ENCODE measurements around the gene LHX4.

The LHX4 gene

GRCh38 chr1:180253585-180254495 lies 23.8 kb downstream of the LHX4 start:
- DNase-seq (ENCODE audit: low read depth) = no peak
- H3K4me3 ChIP-seq (ENCODE audit: low read depth, low read length) = no peak overlapping the region

DNA sequence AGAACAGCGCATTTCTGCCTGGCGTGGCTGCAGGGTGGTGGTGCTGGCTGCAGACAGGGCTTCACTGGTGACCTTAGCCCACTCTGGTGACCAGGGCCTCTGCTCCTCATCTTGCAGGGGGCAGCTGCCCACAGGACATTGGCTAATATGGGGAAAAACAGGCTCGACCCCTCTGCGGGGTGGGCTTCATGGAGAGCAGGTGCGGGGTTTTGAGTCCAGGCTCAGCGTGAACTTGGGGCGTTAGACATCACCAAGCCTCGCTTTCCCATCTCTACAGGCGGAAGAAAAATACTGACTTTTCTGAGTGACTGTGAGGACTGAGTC lies 24.4 kb downstream of the LHX4 start:
- no peak overlapping the region for H3K4me3 ChIP-seq (ENCODE audit: low read depth, low read length)
- no peak for DNase-seq (ENCODE audit: low read depth)

- DNase-seq (ENCODE audit: low read depth) = no peak
- no peak overlapping the region for H3K4me3 ChIP-seq (ENCODE audit: low read depth, low read length)
Observed at GRCh38 chr1:180254854-180255253, 24.8 kb downstream of the LHX4 start.

- no peak for DNase-seq (ENCODE audit: low read depth)
- H3K4me3 ChIP-seq (ENCODE audit: low read depth, low read length) = no peak overlapping the region
Observed at GRCh38 chr1:180255536-180256340, 25.7 kb downstream of the LHX4 start.

GRCh38 chr1:180256341-180257027 lies 26.4 kb downstream of the LHX4 start:
- H3K4me3 ChIP-seq (ENCODE audit: low read depth, low read length) = no peak overlapping the region
- DNase-seq (ENCODE audit: low read depth) = no peak

DNA sequence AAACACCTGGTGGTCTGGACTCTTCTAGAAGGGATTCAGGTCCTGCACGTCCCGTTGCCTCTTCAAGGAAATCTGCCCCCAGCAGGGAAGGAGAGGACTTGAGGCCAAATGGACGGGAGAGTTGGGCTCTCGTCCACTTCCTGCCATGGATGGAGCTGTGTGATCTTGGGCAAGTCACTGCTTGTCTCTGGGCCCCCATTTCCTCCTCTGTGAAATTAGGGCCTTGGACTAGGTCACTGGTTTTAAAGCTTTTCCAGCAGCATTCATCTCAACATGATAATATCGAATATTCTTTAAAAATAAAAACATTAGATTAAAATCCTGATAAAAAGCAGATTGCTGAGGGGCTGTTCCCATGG lies 26.9 kb downstream of the LHX4 start:
- DNase-seq (ENCODE audit: low read depth) = no peak
- H3K4me3 ChIP-seq (ENCODE audit: low read depth, low read length) = no peak overlapping the region

DNA sequence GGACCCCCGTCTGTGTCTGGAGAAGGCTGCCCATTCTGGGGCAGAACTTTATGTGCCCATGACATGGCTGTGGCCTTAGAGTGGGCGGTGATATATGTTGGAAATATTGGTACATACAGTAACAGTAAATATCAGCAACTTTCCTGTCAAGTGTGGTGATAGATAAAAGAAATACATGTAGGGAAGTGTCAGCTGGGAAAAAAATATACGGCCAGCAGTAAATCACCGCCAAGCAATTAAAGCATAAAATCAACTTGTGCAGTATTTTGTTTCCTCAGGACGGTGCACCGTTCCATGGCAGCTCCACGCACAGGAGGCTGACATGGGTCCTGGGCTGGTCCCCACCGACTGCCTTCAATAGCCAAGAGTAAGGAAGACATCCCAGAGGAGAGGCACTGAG lies 27.4 kb downstream of the LHX4 start:
- DNase-seq (ENCODE audit: low read depth) = no peak
- H3K4me3 ChIP-seq (ENCODE audit: low read depth, low read length) = no peak overlapping the region

- DNase-seq (ENCODE audit: low read depth) = no peak
- no peak overlapping the region for H3K4me3 ChIP-seq (ENCODE audit: low read depth, low read length)
Observed at GRCh38 chr1:180258290-180258689, 28.2 kb downstream of the LHX4 start.

- no peak overlapping the region for H3K4me3 ChIP-seq (ENCODE audit: low read depth, low read length)
- no peak for DNase-seq (ENCODE audit: low read depth)
Observed at GRCh38 chr1:180258935-180259334, 28.9 kb downstream of the LHX4 start.

GRCh38 chr1:180259431-180260338 lies 29.6 kb downstream of the LHX4 start:
- H3K4me3 ChIP-seq (ENCODE audit: low read depth, low read length) = no peak overlapping the region
- no peak for DNase-seq (ENCODE audit: low read depth)

DNA sequence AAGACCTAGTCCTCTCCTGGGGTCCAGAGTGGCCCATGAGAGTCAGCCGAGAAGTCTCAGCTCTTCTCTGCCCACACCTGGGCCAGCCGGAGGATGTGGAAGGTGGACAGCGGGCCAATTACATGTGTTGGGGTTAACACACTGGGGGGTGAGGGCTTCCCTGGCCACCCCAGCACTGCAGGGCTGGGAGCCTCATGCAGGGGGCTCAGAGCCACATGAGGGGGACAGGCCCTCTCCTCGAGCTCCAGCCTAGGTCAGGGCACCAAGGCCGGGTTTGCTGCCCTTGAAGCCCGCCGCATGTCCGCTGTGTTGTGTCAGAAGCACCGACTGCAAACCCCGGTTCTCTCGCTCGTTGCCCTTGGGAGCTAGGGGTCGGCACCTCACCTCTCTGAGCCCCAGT lies 30.5 kb downstream of the LHX4 start:
- DNase-seq (ENCODE audit: low read depth) = no peak

DNA sequence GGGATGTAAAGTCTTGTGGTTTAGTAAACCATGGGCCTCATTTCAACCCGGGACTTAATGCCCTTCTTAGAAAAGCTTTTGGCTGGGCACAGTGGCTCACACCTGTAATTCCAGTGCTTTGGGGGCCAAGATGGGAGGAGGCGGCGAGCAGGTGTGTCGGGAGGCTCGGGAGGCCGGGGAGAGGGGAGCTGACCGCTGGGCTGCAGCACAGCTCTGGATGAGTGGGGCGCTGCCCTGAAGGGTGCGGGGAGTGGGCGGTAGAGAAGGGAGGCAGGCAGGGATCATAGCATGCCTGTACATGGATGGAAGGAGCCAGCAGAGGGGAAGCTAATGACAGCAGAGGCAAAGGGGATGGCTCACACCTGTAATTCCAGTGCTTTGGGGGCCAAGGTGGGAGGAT lies 31.0 kb downstream of the LHX4 start:
- DNase-seq (ENCODE audit: low read depth) = no peak
- H3K4me3 ChIP-seq (ENCODE audit: low read depth, low read length) = no peak overlapping the region

More for the DNA sequence above, 30.5 kb downstream of the LHX4 start:
- H3K4me3 ChIP-seq (ENCODE audit: low read depth, low read length) = no peak overlapping the region

DNA sequence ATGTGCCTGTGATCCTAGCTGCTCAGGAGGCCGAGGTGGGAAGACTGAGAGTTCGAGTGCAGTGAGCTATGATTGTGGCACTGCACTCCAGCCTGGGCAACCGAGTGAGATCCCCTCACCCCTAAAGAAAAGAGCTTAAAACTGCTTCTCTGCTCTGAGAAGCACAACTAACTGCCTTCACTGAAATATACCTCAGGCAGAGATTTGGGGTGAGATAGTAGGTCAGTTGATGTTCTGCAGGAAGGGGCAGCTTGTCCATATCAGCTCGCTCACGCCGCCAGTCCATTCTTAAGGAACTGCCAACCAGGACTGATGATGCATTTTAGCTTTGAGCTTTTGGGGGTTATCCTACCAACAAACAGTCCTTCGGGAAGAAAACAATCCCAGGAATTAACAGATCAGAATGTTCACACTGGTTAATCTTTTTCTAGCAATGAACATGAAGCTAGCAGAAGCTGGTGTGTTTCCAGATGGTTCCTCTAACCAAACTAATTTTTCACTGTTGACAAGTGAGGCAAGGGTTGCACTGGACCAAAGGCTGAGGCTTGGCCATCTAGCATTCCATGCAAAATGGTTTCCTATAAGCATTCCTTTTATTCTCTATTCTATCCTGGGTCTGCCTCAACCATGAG lies 31.6 kb downstream of the LHX4 start:
- no peak overlapping the region for H3K4me3 ChIP-seq (ENCODE audit: low read depth, low read length)
- no peak for DNase-seq (ENCODE audit: low read depth)

- H3K4me3 ChIP-seq (ENCODE audit: low read depth, low read length) = no peak overlapping the region
- no peak for DNase-seq (ENCODE audit: low read depth)
Observed at GRCh38 chr1:180262628-180263488, 32.8 kb downstream of the LHX4 start.

DNA sequence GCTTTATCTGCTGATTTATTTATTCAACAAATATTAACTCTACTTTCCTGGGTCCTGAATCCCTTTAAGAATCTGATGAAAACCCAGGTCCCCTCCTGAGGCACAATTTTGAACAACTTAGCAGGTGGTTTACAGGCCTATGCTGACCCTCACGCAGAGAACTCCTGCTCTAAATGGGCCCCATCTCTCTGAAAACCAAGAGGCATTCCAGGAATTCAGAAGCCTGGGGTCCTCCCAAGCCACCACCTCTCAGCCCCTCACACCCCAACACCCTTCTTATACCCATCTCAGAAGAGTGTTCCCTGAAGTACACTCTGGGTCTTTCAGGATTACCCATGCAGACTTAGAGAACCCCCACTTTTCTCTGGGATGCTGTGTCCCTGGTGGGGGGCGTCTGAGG lies 34.5 kb downstream of the LHX4 start:
- H3K4me3 ChIP-seq (ENCODE audit: low read depth, low read length) = no peak overlapping the region
- no peak for DNase-seq (ENCODE audit: low read depth)

DNA sequence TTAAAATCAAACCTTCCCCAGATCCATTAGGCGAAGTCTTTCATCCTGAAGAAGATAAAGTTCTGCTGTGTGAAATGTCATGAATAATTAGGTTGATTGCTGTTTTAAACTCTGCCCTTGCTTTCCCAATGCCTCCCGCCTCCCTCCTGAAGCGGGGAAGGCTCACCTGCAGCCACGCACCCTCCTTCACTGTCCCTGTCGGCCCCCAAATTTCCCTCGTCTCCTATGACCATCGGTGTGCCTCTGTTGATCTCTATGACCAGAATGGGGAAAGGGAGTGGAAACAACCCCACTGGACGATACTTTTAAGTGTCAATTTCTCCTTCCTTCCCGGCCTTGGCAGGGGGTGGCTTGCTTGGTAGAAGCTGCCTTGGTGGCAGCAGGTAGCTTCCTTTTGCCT lies 35.1 kb downstream of the LHX4 start:
- no peak for DNase-seq (ENCODE audit: low read depth)
- H3K4me3 ChIP-seq (ENCODE audit: low read depth, low read length) = no peak overlapping the region

GRCh38 chr1:180265871-180266270 lies 35.8 kb downstream of the LHX4 start:
- DNase-seq (ENCODE audit: low read depth) = no peak
- no peak overlapping the region for H3K4me3 ChIP-seq (ENCODE audit: low read depth, low read length)

Data from skeletal muscle cell (primary cell).